Neural progenitor cell (in vitro differentiated cells): Measurements from ENCODE around the gene LMAN2.

Experiments
- EZH2 ChIP-seq: fragments of 200-600 bp; sonication (generic); IDR thresholded peaks from 2 replicates; pipeline ENCODE4 v1.6.1; 2017; ENCODE audit warnings: antibody characterized with exemption, mild to moderate bottlenecking, moderate library complexity
- TF ChIP-seq, protein P1 (sequence below): fragments of 200-600 bp; sonication (generic); IDR thresholded peaks from 2 replicates; pipeline ENCODE4 v1.5.1; 2017; ENCODE audit warnings: antibody characterized with exemption, mild to moderate bottlenecking

DNA sequence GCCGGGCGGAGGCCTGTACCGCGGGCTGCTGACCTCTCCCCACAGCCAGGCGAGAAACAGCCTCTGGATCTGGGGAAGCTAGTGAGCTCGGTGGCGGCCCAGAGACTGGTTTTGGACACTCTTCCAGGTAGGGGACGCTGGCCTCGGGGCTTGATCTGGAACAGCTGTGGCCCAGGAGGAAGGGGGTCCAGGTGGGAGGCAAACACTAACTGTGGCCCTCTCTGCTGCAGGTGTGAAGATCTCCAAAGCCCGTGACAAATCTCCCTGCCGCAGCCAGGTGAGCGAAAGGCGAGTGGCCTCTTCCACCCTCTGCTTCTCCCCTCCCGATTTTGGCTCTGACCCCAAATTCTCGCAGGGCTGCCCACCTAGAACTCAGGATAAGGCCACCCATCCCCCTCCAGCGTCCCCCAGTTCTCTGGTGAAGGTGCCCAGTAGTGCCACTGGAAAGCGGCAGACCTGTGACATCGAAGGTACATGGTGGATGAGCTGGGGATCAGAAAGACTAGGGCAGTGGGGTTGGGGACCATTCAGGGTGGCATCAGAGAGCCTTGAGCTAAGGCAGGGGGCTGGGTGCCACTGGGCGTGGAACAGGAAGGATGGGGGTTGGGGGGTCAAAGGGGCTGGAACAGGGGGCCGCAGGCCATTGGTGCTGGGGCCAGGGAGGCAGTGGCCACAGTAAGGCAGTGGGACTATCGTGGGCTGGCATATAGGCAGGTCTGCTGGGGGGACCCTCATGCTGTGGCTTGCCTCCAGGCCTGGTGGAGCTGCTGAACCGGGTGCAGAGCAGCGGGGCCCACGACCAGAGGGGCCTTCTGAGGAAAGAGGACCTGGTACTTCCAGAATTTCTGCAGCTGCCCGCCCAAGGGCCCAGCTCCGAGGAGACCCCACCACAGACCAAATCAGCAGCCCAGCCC is 19.9 kb upstream of the LMAN2 start:
- TF ChIP-seq, protein P1, sequence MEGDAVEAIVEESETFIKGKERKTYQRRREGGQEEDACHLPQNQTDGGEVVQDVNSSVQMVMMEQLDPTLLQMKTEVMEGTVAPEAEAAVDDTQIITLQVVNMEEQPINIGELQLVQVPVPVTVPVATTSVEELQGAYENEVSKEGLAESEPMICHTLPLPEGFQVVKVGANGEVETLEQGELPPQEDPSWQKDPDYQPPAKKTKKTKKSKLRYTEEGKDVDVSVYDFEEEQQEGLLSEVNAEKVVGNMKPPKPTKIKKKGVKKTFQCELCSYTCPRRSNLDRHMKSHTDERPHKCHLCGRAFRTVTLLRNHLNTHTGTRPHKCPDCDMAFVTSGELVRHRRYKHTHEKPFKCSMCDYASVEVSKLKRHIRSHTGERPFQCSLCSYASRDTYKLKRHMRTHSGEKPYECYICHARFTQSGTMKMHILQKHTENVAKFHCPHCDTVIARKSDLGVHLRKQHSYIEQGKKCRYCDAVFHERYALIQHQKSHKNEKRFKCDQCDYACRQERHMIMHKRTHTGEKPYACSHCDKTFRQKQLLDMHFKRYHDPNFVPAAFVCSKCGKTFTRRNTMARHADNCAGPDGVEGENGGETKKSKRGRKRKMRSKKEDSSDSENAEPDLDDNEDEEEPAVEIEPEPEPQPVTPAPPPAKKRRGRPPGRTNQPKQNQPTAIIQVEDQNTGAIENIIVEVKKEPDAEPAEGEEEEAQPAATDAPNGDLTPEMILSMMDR: no peak
- no peak for TF ChIP-seq EZH2
